Subcutaneous abdominal adipose tissue (tissue), 5 donors: ENCODE results near the gene COL24A1.
A peak's percentile ranks its signal among the peaks of the same experiment; 100 is the strongest.
"Not testable (repeated sequence)": the region's sequence is repeated elsewhere in the genome, so short reads cannot be mapped to it uniquely, and the experiment has no call there.

Experiments
- H3K27ac ChIP-seq: one replicate; pipeline ENCODE4 v1.7.0; 2013; ENCODE audit warnings: low read depth, mild to moderate bottlenecking, inconsistent platforms, low read length, moderate library complexity
- H3K27me3 ChIP-seq, 5 donors: one replicate each; pipeline ENCODE4 v1.7.0; 2013; ENCODE audit warnings: low read length in 5 of 5, inconsistent platforms in 1 of 5; ENCODE audit not compliant: control insufficient read depth in 5 of 5, insufficient read depth in 4 of 5
- H3K36me3 ChIP-seq, 5 donors: one replicate each; pipeline ENCODE4 v1.7.0; 2013; ENCODE audit warnings: low read length in 5 of 5; ENCODE audit not compliant: control insufficient read depth in 5 of 5, insufficient read depth in 5 of 5
- H3K4me1 ChIP-seq, 5 donors: one replicate each; pipeline ENCODE4 v1.7.0; 2013; ENCODE audit warnings: low read length in 5 of 5, mild to moderate bottlenecking in 3 of 5, moderate library complexity in 1 of 5; ENCODE audit not compliant: control insufficient read depth in 5 of 5, insufficient read depth in 5 of 5
- H3K4me3 ChIP-seq, 5 donors: one replicate each; pipeline ENCODE4 v1.7.0; 2013; ENCODE audit warnings: low read length in 5 of 5, low read depth in 1 of 5
- H3K9ac ChIP-seq, 5 donors: one replicate each; pipeline ENCODE4 v1.7.0; 2013; ENCODE audit warnings: low read length in 5 of 5, mild to moderate bottlenecking in 4 of 5, moderate library complexity in 3 of 5
- H3K9me3 ChIP-seq, 5 donors: one replicate each; pipeline ENCODE4 v1.7.0; 2013; ENCODE audit warnings: low read length in 5 of 5; ENCODE audit not compliant: control insufficient read depth in 5 of 5
- donor health status: healthy.
- donor health status: healthy.
- donor health status: healthy.
- donor health status: healthy.
- donor health status: healthy.

The COL24A1 gene

DNA sequence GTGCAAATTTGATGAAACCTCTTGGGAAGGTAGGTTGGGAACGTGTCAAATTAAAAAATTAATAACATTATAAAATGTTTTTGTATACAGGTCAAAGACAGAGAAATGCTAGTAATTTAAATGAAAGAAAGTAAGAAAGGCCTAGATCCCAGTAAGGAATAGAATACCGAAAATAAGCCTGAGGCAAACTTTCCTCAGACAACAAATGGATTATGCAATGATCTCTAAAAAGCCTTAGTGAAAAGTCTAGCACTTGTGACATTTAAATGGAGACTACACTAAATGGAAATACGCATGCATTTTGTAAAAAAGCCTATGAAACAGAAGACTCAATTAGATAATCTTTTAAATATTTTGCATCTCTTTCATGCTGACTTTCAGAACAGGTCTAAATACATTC, 309.9 kb downstream of the COL24A1 start:
- H3K4me1 ChIP-seq, result peaks cover 0 to 4% (median 0%) of the 10 kb centered on the region in 5 donors
- no peak overlapping the region for H3K4me3 ChIP-seq
- H3K36me3 ChIP-seq, result no peaks in the 10 kb centered on the region
- H3K27me3 ChIP-seq, result no peaks in the 10 kb centered on the region
- H3K27ac ChIP-seq, result no peak overlapping the region
- H3K9me3 ChIP-seq, result no peaks in the 10 kb centered on the region
- H3K9ac ChIP-seq, result no peak overlapping the region

DNA sequence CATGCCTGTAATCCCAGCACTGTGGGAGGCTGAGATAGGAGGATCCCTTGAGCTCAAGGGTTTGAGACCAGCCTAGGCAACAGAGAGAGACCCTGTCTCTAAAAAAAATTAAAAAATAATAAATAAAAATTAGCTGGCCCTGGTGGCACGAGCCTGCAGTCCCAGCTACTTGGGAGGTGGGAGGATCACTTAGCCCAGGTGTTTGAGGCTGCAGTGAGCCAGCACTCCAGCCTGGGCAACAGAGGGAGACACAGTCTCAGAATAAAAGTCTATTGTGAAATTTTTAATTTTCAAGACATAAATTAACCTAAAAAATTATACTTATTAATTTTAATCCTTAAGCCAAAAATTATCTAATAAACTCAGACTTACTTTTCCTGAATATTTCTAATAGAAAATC, 317.1 kb downstream of the COL24A1 start:
- H3K9ac ChIP-seq, result no peak overlapping the region
- H3K27me3 ChIP-seq, result no peaks in the 10 kb centered on the region
- H3K4me3 ChIP-seq, result no peak overlapping the region
- no peaks in the 10 kb centered on the region for H3K4me1 ChIP-seq
- peaks cover 0 to 5% (median 0%) of the 10 kb centered on the region in 5 donors for H3K36me3 ChIP-seq
- H3K27ac ChIP-seq, result no peak overlapping the region
- H3K9me3 ChIP-seq, result no peaks in the 10 kb centered on the region

DNA sequence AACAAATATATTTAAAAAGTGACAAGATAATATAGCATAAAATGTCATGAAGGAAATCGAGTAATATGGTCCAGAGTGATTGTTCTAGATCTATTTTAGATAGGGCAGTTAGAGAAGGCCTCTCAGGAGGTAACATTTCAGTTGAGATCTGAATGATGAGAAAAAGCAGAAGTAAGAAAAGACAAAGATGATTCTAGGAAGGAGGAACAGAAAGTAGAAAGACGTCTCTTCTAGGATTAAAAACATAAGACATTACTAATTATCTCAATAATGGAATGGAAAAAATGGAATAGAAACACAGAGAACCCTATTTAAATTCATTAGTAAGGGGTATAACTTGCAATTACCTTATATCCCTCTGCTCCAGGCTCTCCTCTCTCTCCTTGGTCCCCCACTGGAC, 318.3 kb downstream of the COL24A1 start:
- Histone ChIP-seq H3K27ac (no peak overlapping the region), H3K4me1 (no peaks in the 10 kb centered on the region), H3K36me3 (peaks cover 0 to 5% (median 0%) of the 10 kb centered on the region in 5 donors), H3K9ac (no peak overlapping the region), H3K27me3 (no peaks in the 10 kb centered on the region), H3K4me3 (no peak overlapping the region), H3K9me3 (no peaks in the 10 kb centered on the region)

DNA sequence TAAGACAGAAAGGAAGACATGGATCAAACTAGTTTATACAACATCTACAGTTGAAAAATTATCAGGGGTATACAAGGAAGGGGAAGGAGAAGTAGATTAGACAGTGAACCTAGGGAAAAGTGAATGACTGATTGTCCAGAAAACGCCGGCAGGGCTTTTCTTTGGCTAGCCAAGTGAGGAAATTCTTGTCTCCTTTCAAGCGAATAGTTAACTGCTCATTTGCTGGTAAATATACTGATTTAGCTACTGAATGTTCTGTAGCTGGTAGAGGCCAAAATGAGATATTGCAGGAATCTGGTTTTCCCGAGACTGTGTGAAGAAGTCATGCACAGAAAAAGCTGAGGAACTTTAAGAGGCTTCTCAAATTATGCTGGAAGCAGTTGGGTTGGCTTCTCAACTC, 319.8 kb downstream of the COL24A1 start:
- Histone ChIP-seq H3K9me3 (no peaks in the 10 kb centered on the region), H3K27ac (no peak overlapping the region), H3K36me3 (peaks cover 0 to 5% (median 0%) of the 10 kb centered on the region in 5 donors)

DNA sequence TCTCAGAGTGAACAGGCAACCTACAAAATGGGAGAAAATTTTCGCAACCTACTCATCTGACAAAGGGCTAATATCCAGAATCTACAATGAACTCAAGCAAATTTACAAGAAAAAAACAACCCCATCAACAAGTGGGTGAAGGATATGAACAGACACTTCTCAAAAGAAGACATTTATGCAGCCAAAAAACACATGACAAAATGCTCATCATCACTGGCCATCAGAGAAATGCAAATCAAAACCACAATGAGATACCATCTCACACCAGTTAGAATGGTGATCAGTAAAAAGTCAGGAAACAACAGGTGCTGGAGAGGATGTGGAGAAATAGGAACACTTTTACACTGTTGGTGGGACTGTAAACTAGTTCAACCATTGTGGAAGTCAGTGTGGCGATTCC, 323.4 kb downstream of the COL24A1 start:
- H3K4me3 ChIP-seq, H3K27ac ChIP-seq, H3K9ac ChIP-seq, H3K27me3 ChIP-seq, H3K36me3 ChIP-seq, H3K9me3 ChIP-seq, H3K4me1 ChIP-seq: not testable (repeated sequence)

More for the DNA sequence above, 319.8 kb downstream of the COL24A1 start:
- Histone ChIP-seq H3K4me1 (no peaks in the 10 kb centered on the region), H3K4me3 (no peak overlapping the region), H3K9ac (no peak overlapping the region), H3K27me3 (no peaks in the 10 kb centered on the region)

DNA sequence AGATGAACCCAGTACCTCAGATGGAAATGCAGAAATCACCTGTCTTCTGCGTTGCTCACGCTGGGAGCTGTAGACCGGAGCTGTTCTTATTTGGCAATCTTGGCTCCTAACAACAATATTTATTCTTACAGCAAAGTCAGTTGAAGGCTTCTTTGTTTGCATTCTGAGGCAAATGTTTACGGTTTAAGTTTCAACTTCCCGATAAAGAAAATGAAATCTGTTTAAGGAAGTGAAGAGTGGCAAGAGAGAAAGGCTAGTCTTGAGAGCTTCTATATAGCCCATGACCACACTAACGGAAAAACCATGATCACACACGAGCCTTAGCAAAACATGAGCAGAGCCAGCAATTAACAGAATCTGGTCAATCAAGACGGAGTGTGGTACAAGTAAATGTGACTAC, 325.7 kb downstream of the COL24A1 start:
- no peaks in the 10 kb centered on the region for H3K27me3 ChIP-seq
- H3K36me3 ChIP-seq, result peaks cover 0 to 4% (median 0%) of the 10 kb centered on the region in 5 donors
- H3K4me1 ChIP-seq, result no peaks in the 10 kb centered on the region
- H3K27ac ChIP-seq, result no peak overlapping the region
- no peak overlapping the region for H3K9ac ChIP-seq
- no peaks in the 10 kb centered on the region for H3K9me3 ChIP-seq
- H3K4me3 ChIP-seq, result no peak overlapping the region

DNA sequence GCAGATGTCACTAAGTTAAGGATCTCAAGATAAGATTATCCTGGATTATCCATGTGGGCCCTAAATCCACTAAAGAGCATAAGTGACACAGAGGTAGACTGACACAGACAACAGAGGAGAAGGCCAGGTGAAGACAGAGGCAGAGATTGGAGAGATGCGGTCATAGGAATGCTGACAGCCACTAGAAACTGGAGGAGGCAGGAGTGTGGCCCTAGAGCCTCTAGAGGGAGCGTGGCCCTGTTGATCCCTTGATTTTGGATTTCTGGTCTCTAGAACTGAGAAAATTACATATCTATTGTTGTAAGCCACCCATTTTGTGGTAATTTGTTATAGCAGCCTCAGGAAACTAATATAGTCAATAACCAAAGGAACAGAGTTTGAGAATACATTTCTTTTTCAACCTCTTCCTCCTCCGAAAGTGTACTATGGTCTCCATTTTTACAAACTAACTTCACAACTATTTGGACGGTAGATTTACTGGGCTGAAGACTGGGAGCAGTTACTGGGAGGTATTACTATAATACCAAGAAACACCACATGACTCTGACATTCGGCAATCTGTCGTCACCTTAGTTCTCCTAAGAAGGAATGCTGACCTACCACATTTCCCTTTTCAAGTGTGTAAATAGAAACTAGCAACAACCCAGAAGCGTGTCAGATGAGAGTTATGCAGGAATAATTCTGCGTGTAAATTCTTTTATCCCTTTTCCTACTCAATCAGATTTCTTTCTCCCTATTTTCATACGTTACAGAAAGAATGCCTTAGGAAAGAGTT, 332.3 kb downstream of the COL24A1 start:
- no peak overlapping the region for H3K4me3 ChIP-seq
- H3K9me3 ChIP-seq, result no peaks in the 10 kb centered on the region
- H3K27ac ChIP-seq, result no peak overlapping the region

DNA sequence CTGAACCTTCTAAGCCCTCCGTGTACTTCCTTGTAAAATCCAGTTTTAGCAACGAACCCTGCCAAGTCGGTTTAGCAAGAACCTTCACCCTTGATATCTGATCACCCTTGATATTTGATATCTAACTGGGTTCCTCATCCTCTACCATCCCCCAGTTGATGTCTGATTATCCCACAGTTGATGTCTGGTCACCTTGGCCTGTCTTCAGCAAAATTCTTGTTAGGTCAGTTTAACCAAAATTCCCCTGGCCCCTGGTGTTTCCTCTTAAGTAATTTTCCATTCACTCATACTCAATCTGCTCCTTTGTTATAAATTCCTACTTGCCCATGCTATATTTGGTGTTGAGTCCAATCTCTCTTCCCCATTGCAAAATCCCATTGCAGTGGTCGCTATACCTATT, 333.9 kb downstream of the COL24A1 start:
- Histone ChIP-seq H3K9ac (no peak overlapping the region), H3K36me3 (no peaks in the 10 kb centered on the region), H3K27me3 (no peaks in the 10 kb centered on the region), H3K27ac (no peak overlapping the region), H3K4me1 (peaks cover under 1 to 33% (median 13%) of the 10 kb centered on the region in 5 donors), H3K4me3 (no peak overlapping the region), H3K9me3 (no peaks in the 10 kb centered on the region)

More for the DNA sequence above, 332.3 kb downstream of the COL24A1 start:
- H3K36me3 ChIP-seq, result no peaks in the 10 kb centered on the region
- H3K4me1 ChIP-seq, result peaks cover 0 to 18% (median 0%) of the 10 kb centered on the region in 5 donors
- no peak overlapping the region for H3K9ac ChIP-seq
- no peaks in the 10 kb centered on the region for H3K27me3 ChIP-seq

DNA sequence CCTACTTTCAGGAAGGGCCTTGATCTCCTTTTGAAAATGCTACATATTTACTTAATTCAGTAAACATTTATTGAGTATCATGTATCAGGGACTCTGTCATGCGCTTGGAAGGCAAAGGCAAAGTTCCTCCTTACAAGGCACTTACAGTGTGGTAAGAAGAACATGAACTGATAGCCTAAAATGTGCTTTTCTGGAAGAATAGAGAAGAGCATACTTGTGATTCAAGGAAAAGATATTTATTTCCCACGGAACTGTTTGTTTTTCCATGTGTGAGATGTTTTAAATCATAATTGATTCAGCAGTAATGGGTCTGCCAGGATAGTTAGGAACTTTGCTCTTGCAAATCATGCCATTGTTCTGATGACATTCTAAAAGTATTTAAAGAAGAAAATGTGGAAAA, 338.2 kb downstream of the COL24A1 start:
- no peak overlapping the region for H3K9ac ChIP-seq
- peaks cover 2 to 50% (median 20%) of the 10 kb centered on the region in 5 donors for H3K4me1 ChIP-seq
- H3K36me3 ChIP-seq, result no peaks in the 10 kb centered on the region
- H3K27ac ChIP-seq, result peak overlapping the region; percentile 64
- H3K9me3 ChIP-seq, result no peaks in the 10 kb centered on the region
- H3K4me3 ChIP-seq, result no peak overlapping the region
- H3K27me3 ChIP-seq, result no peaks in the 10 kb centered on the region

DNA sequence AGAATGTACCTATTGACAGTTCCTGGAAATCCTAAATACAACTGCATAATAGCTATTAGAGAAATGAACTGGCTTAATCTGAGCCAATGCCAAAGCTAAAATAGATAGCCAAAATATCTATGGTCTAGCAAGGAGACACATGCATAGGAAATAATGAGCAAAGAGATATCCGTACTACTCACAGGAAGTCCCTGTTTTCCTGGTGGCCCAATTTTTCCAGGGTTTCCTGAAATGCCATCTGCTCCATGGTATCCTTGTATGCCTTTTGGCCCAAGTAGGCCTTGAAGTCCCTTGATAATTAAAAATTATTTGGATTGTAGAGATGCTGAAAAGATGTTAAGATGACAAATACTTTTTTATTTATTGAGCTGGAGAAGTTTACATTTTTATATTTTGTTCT, 340.0 kb downstream of the COL24A1 start:
- H3K36me3 ChIP-seq, result peaks cover 0 to 3% (median 0%) of the 10 kb centered on the region in 5 donors
- no peaks in the 10 kb centered on the region for H3K27me3 ChIP-seq
- H3K4me3 ChIP-seq, result no peak overlapping the region
- no peak overlapping the region for H3K9ac ChIP-seq
- no peak overlapping the region for H3K27ac ChIP-seq
- peaks cover 2 to 44% (median 18%) of the 10 kb centered on the region in 5 donors for H3K4me1 ChIP-seq
- H3K9me3 ChIP-seq, result no peaks in the 10 kb centered on the region
